MV-4-11 (cell line): Measurements from ENCODE around the gene NFKBIL1.
"Not testable (repeated sequence)": the region's sequence is repeated elsewhere in the genome, so short reads cannot be mapped to it uniquely, and the experiment has no call there.

Experiments
- DNase-seq: peaks from one replicate; lab custom pipeline; 2025; lab: John Stamatoyannopoulos, UW

Gene NFKBIL1

DNA sequence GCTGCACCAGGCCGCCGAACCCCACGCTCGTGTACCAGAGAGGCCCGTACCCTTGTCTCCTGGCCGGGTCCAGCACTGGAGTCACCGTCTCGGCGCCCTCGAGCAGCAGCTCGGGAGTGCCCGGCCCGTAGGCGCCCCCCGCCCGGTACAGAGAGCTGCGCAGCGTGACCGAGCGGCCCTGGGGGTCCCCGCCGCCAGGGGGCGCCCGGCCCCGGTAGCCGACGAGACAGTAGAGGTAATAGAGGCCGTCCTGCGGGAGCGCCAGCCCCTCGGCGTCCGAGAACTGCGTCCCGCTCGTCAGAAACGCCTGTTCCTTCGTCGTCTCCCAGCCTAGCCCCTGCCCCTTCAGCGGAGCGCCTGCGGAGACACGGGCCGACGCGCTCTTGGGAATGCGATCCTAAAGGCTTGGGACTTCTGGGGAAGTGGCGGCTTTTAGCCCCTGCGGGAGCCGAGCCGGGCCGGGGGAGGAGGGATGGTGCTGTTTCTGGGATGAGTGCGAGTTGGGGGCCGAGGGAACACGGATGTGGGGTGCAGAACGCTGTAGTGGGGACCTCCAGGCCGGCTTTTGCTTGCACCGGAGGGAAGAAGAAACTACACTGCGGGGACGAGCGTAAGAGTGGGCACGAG is 33.5 kb downstream of the NFKBIL1 start:
- peak; percentile 75 for DNase-seq

GRCh38 chr6:31581434-31582229 is 34.2 kb downstream of the NFKBIL1 start:
- no peak for DNase-seq

DNA sequence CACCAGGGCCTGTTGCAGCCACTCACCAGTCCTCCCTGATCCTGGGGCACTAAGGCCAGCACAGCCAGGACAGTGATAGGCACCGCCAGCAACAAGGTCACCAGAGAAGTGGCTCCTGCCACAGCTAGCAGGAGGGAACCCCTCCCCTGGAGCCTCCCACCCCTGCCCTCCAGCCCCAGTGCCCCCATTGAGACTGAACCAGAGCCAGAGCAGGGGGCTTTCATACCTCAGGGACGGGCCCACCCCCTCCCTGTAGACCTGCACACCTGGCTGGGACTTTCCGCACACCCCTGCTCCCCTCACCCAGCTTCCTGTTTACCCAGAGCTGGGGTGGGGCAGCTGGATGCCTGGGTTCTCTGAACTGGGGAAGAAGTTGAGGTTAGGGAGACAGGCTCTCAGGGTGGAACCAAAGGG is 34.8 kb downstream of the NFKBIL1 start, which contains the start of gene LTB:
Gene LTB, minus strand, starts transcription at position 195 of the 414 bp plus-strand sequence. Its CDS starts 7 bp downstream, at position 188.
- no peak for DNase-seq

- peak; percentile 74 for DNase-seq
These were observed 38.1 kb downstream of the NFKBIL1 start for GRCh38 chr6:31585491-31585890.

- peak; percentile 93 for DNase-seq
These were observed 38.6 kb downstream of the NFKBIL1 start, which contains the start of gene LST1 for GRCh38 chr6:31586008-31586407. Gene LST1, plus strand, starts transcription at chr6:31586277. Its CDS starts 1,023 bp downstream, at chr6:31587300.

DNA sequence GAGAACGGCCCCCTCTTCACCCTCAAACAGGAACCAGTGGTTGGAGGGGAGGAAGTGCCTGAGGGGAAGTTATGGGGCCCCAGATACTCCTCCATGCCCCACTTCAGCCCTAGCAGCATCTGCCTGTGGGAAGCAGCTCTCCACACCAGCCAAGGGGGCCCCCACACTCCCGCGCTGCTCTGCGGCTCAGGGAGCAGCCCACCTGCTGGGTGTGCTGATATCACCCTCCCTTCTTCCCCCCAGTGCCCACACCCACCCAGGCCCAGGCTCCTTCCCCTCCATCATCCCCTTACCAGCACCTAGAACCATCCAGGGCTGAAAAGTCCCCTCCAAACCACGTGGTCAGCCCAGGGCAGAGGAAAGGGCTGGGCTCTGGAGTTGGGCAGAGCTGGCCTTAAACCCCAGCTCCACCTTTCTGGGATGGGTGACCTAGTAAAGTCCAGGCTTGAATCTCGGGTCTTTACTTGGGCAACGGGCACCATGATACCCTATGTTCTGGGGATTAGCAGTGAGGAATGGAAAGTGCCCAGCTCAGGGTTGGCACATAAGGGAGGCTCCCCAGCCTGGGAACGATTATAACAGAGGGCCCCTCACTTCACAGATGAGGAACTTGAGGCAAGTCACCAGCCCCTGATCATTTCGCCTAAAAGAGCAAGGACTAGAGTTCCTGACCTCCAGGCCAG is 39.3 kb downstream of the NFKBIL1 start:
- DNase-seq = peak; percentile 95

DNA sequence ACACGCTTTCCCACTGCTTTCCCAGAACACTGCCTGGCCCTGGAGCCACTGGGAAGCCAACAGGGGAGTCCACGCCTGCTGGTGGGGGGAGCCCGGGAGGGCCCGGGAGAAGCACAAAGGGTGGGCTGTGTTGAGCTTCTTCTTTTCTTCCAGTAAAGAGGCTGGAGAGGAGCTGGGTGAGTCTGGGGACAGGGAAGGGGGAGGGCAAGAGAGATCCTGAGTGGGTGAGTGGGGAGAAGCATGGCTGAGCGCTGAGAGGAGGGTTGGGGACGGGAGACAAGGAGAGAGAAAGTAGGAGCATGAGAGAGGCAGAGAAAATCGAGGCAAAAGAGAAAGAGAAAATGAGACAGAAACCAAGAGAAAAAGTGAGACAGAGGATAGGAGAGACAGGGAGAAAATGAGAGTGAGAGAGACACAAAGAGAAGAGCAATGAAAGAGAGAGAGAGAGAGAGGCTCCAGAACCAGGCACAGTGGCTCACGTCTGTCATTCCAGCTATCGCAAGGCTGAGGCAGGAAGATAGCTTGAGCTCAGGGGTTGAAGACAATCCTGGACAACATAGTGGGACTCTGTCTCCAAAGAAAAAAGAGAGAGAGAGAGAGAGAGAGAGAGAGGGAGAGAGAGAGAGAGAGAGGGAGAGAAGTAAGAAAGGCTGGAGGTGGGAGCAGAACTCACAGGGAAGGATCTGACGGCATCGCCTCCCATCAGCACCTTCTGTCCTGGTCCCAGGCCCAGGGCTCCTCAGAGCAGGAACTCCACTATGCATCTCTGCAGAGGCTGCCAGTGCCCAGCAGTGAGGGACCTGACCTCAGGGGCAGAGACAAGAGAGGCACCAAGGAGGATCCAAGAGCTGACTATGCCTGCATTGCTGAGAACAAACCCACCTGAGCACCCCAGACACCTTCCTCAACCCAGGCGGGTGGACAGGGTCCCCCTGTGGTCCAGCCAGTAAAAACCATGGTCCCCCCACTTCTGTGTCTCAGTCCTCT is 40.7 kb downstream of the NFKBIL1 start:
- no peak for DNase-seq

- no peak for DNase-seq
These were observed 41.7 kb downstream of the NFKBIL1 start for GRCh38 chr6:31588871-31589650.

DNA sequence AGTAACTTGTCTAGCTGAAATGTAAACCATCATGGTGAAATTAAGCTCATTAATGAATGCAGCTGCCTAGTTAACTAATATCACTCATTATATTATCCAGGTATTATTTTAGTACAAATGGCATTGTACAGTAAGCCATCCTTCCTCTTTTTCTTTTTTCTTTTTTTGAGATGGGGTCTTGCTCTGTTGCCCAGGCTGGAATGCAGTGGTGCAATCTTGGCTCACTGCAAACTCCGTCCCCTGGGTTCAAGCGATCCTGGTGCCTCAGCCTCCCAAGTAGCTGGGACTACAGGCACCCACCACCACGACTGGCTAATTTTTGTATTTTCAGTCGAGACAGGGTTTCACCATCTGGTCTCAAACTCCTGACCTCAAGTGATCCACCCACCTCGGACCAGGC is 43.3 kb downstream of the NFKBIL1 start:
- DNase-seq = not testable (repeated sequence)

DNA sequence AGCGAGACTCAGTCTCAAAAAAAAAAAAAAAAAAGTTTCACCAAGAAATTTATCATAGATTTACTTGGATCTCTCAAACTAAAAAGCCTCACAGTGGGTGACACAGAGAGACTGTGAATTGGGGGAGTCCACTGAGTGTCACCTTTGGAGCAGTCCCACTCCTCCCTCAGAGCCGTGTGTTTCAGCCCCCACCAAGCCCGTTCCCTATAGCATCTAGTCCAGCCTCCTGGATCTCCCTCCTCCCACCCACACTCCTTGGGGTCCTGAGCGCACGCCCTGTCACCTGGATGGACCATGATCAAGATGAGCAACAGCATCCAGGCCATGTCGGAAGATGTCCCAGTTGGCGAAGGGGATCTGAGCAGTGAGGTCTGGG is 45.0 kb downstream of the NFKBIL1 start:
- no peak for DNase-seq

DNA sequence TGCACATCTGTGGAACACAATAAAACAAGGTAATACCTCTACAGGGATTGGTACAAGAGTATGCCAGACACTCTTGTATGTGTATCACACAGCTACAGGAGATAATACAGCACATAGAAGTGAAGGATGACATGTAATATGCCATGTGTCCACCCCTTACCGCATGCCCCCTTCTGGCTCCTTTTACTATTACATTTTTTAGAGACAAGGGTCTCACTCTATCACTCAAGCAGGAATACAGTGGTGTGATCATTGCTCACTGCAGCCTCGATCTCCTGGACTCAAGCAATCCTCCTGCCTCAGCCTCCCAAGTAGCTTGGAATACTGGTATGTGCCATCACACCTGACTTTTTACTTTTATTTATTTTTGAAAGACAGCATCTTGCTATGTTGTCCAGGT is 49.6 kb downstream of the NFKBIL1 start:
- DNase-seq = peak; percentile 67

GRCh38 chr6:31607317-31607716 is 59.9 kb downstream of the NFKBIL1 start:
- DNase-seq = no peak
